Endothelial cell of umbilical vein (primary cell): ENCODE results near the gene ACHE. TPM values are rescaled to one million over a fixed set of nuclear protein-coding genes. Genes with fewer than 3 reads are reported as not detected.
A peak's percentile ranks its signal among the peaks of the same experiment; 100 is the strongest.

Experiments
- BruUV-seq: library from RNA; stranded (reverse); fragments of 400-500 nt; replicated peaks from 2 replicates; lab custom pipeline; 2021; lab: Mats Ljungman, UMichigan
- CTCF ChIA-PET: fragments of 300-600, 350-600 bp; sonication (Branson Sonifier 250); formaldehyde crosslinking; loops from one replicate; lab custom pipeline; 2021; ENCODE audit warnings: antibody characterized with exemption, inconsistent platforms; lab: Charles Lee
- POLR2A ChIA-PET: fragments of 300-600, 350-600 bp; sonication (Branson Sonifier 250); formaldehyde crosslinking; loops from one replicate; lab custom pipeline; 2021; ENCODE audit warnings: antibody characterized with exemption, inconsistent platforms; lab: Charles Lee
- DNase-seq: peaks from one replicate; pipeline ENCODE4 v3.0.0-alpha.2; 2011; ENCODE audit warnings: low read depth, low spot score
- FAIRE-seq: peaks from 2 replicates; lab custom pipeline; 2011; peaks lifted over from hg19 to GRCh38; lab: Jason Lieb, UNC
- H2AFZ ChIP-seq: 2 replicates; pipeline ENCODE4 v1.6.0; 2012; ENCODE audit warnings: low read depth, low read length, control low read depth, inconsistent platforms
- H3K27ac ChIP-seq: 2 replicates; pipeline ENCODE4 v1.5.1; 2011; ENCODE audit warnings: low read depth, mild to moderate bottlenecking, control low read depth, low read length, moderate library complexity; ENCODE audit not compliant: insufficient read depth
- H3K27me3 ChIP-seq, 2 experiments: 2 replicates each; pipeline versions ENCODE4 v1.6.0 to v1.6.1; 2011; ENCODE audit warnings: low read length in 2 of 2, mixed read lengths in 1 of 2; ENCODE audit not compliant: control insufficient read depth in 2 of 2, insufficient read depth in 2 of 2
- H3K36me3 ChIP-seq, 2 experiments: 2 replicates in 1 of 2; 3 replicates in 1 of 2; pipeline ENCODE4 v1.5.1; 2011; ENCODE audit warnings: low read length in 2 of 2, mild to moderate bottlenecking in 1 of 2, moderate library complexity in 1 of 2; ENCODE audit not compliant: control insufficient read depth in 2 of 2, insufficient read depth in 2 of 2; ENCODE audit errors: extremely low read depth in 1 of 2
- H3K4me1 ChIP-seq: 3 replicates; pipeline ENCODE4 v1.5.1; 2011; ENCODE audit warnings: mild to moderate bottlenecking, low read length; ENCODE audit not compliant: control insufficient read depth, insufficient read depth; ENCODE audit errors: extremely low read depth
- H3K4me2 ChIP-seq: 2 replicates; pipeline ENCODE4 v1.6.1; 2011; ENCODE audit warnings: low read length, control low read depth, mixed read lengths; ENCODE audit not compliant: insufficient read depth
- H3K4me3 ChIP-seq, 3 experiments: fragments of 200-600 bp in 1 of 3; sonication (generic), shearing (Covaris generic) in 1 of 3; replicated peaks in 1 of 3; 2 replicates each; pipeline ENCODE4 v1.5.1; 2011 to 2016; ENCODE audit warnings: control low read depth in 3 of 3, low read length in 3 of 3, mild to moderate bottlenecking in 2 of 3, inconsistent platforms in 1 of 3, low read depth in 1 of 3, moderate library complexity in 1 of 3; ENCODE audit not compliant: insufficient read depth in 1 of 3
- H3K79me2 ChIP-seq: 2 replicates; pipeline ENCODE4 v1.6.0; 2012; ENCODE audit warnings: low read length, inconsistent platforms; ENCODE audit not compliant: control insufficient read depth, insufficient read depth
- H3K9ac ChIP-seq: replicated peaks from 2 replicates; pipeline ENCODE3; 2011; ENCODE audit warnings: low read length, control low read depth; ENCODE audit not compliant: insufficient read depth; ENCODE audit errors: extremely low read depth
- H3K9me1 ChIP-seq: replicated peaks from 3 replicates; pipeline ENCODE4 v1.6.0; 2011; ENCODE audit warnings: mild to moderate bottlenecking, low read length; ENCODE audit not compliant: control insufficient read depth, insufficient read depth; ENCODE audit errors: extremely low read depth
- H3K9me3 ChIP-seq: replicated peaks from 2 replicates; pipeline ENCODE4 v1.5.1; 2012; ENCODE audit warnings: low read length, inconsistent platforms; ENCODE audit not compliant: control insufficient read depth, insufficient read depth
- H4K20me1 ChIP-seq: replicated peaks from 2 replicates; pipeline ENCODE3; 2011; ENCODE audit warnings: mild to moderate bottlenecking, low read length; ENCODE audit not compliant: control insufficient read depth, insufficient read depth; ENCODE audit errors: extremely low read depth
- CTCF ChIP-seq, 2 donors: IDR thresholded peaks; 1 replicate in 1 of 2; 2 replicates in 1 of 2; pipeline ENCODE4 v1.5.1; 2011; ENCODE audit warnings: low read length in 2 of 2, mild to moderate bottlenecking in 2 of 2, moderate library complexity in 2 of 2, control low read depth in 1 of 2, inconsistent platforms in 1 of 2, low read depth in 1 of 2; ENCODE audit not compliant: insufficient read depth in 1 of 2; ENCODE audit errors: extremely low read depth in 1 of 2
- EZH2 ChIP-seq: IDR thresholded peaks from 2 replicates; pipeline ENCODE4 v1.6.1; 2012; ENCODE audit warnings: borderline replicate concordance, low read depth, mild to moderate bottlenecking, moderate library complexity, low read length, inconsistent platforms; ENCODE audit not compliant: severe bottlenecking
- FOS ChIP-seq: IDR thresholded peaks from 2 replicates; pipeline ENCODE4 v1.6.1; 2011; ENCODE audit warnings: mild to moderate bottlenecking, low read length, moderate library complexity, borderline replicate concordance; ENCODE audit not compliant: insufficient read depth
- JUN ChIP-seq: IDR thresholded peaks from 2 replicates; pipeline ENCODE4 v1.6.1; 2011; ENCODE audit warnings: borderline replicate concordance, low read depth; ENCODE audit not compliant: insufficient read length, insufficient read depth
- MAX ChIP-seq: IDR thresholded peaks from 2 replicates; pipeline ENCODE4 v1.6.1; 2011; ENCODE audit not compliant: insufficient read depth, insufficient read length
- MYC ChIP-seq: IDR thresholded peaks from one replicate; pipeline ENCODE4 v1.6.1; 2011; ENCODE audit warnings: mild to moderate bottlenecking, low read depth, low read length
- POLR2A ChIP-seq: IDR thresholded peaks from 2 replicates; pipeline ENCODE4 v1.6.1; 2012; ENCODE audit warnings: low read depth, mild to moderate bottlenecking, control low read depth, low read length
- POLR2AphosphoS5 ChIP-seq: IDR thresholded peaks from 2 replicates; pipeline ENCODE4 v1.6.1; 2012; ENCODE audit warnings: low read depth, mild to moderate bottlenecking, control low read depth, low read length, moderate library complexity; ENCODE audit not compliant: insufficient read depth
- dilution Hi-C: fragments of 300-500 bp; cut with MboI; formaldehyde crosslinking; loops from one replicate; pipeline ENCODE4 v1.15.0; 2019; ENCODE audit warnings: low sequenced_read_pairs; ENCODE audit not compliant: extremely low pct_ligation_motif_present
- intact Hi-C: fragments of 100-400 bp; cut with micrococcal nuclease; formaldehyde crosslinking; loops from one replicate; pipeline ENCODE4 v1.10.0; 2022
- polyA plus RNA-seq, 4 experiments: library from polyadenylated mRNA; depleted of rRNA in 3 of 4; stranded (reverse) in 3 of 4; unstranded in 1 of 4; fragments of >200 nt; gene quantifications; 2 replicates each; pipeline versions ENCODE4 v1.2.1 to v1.2.3, GENCODE V29; 2011 to 2012; ENCODE audit warnings: missing spikeins in 1 of 4
- total RNA-seq: library from RNA; stranded (reverse); gene quantifications from 2 replicates; pipeline ENCODE4 v1.2.3, GENCODE V29; 2021

The ACHE gene
- total and polyA plus RNA-seq, 2 donors (not counting 3 experiments of a cell fraction or from before 2014, with no cell fraction given), result 0.18 to 0.28 TPM

GRCh38 chr7:100895956-100896731 lies 456 bp upstream of the ACHE start:
- ChIA-PET POLR2A (no interaction called here), CTCF (interaction anchor here (1.8 to 3.0 kb wide), 8 partner anchors 8 to 387 kb away, joined by 6 to 57 read pairs (median 12); no protein-coding TSS in a partner anchor)
- no peak for DNase-seq
- Histone ChIP-seq H3K4me3 (no peak overlapping the region), H3K4me2 (no peak overlapping the region), H3K9me3 (no peaks in the 10 kb centered on the region), H4K20me1 (no peaks in the 10 kb centered on the region), H3K27ac (no peak overlapping the region), H3K36me3 (no peaks in the 10 kb centered on the region), H3K27me3 (peaks cover 9 to 19% of the 10 kb centered on the region in 2 experiments), H3K79me2 (no peaks in the 10 kb centered on the region), H3K4me1 (peaks cover 9% of the 10 kb centered on the region), H2AFZ (no peak overlapping the region), H3K9me1 (no peaks in the 10 kb centered on the region), H3K9ac (no peak overlapping the region)
- BruUV-seq, result no TSS peak
- no peak for TF ChIP-seq MYC
- TF ChIP-seq POLR2AphosphoS5, result no peak
- peak; percentile 95 for TF ChIP-seq EZH2
- TF ChIP-seq POLR2A, result no peak
- no peak for TF ChIP-seq FOS
- no peak for TF ChIP-seq JUN
- no peak for TF ChIP-seq CTCF (IDR thresholded peaks at IDR 0.05; ENCODE audit: extremely low read depth in 1 of 2, insufficient read depth in 1 of 2, low read depth in 1 of 2, low read length in 2 of 2)
- no peak for TF ChIP-seq MAX
- no peak for FAIRE-seq
- dilution Hi-C loops (no loop called here), intact Hi-C loops (loop anchor here (10.0 kb wide), 2 partner anchors 269 to 399 kb away; partner anchors contain the start of gene VGF)
